Measurements from ENCODE around the gene PSMC5.

Gene PSMC5

DNA sequence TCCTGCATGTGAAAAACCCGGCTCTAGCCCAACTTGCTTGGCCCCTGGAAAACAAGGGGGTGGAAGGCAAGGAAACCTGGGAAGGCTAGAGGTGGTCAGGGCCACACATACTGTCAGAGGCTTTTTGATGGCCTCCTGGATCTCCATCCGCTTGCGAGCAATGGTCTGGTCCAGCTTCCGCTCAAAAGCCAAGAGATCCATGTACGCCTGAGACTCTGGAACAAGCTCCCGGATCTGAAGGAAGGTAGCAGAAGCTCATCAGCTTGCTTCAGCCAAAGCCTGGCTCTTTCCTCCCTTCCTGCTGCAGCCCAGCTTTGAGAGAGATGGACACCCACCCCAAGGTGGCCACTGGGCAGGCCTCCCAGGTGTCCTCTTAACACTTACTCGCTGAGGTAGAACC, 9.6 kb downstream of the PSMC5 start:
- no peak overlapping the region for H3K9ac ChIP-seq (ENCODE audit: low read length in 5 of 5)
- H3K27ac ChIP-seq (ENCODE audit: low read depth, low read length): no peak overlapping the region
- peaks cover 18 to 63% (median 52%) of the 10 kb centered on the region in 5 donors for H3K4me1 ChIP-seq (ENCODE audit: control insufficient read depth in 5 of 5, insufficient read depth in 5 of 5, low read length in 5 of 5)
- H3K9me3 ChIP-seq (ENCODE audit: control insufficient read depth in 5 of 5, low read length in 5 of 5): no peaks in the 10 kb centered on the region
- peaks cover 0 to 55% (median 51%) of the 10 kb centered on the region in 5 donors for H3K36me3 ChIP-seq (ENCODE audit: control insufficient read depth in 5 of 5, insufficient read depth in 5 of 5, low read length in 5 of 5)
- H3K27me3 ChIP-seq (ENCODE audit: control insufficient read depth in 5 of 5, insufficient read depth in 4 of 5, low read length in 5 of 5): no peaks in the 10 kb centered on the region
- H3K4me3 ChIP-seq (ENCODE audit: low read depth in 1 of 5, low read length in 5 of 5): no peak overlapping the region

DNA sequence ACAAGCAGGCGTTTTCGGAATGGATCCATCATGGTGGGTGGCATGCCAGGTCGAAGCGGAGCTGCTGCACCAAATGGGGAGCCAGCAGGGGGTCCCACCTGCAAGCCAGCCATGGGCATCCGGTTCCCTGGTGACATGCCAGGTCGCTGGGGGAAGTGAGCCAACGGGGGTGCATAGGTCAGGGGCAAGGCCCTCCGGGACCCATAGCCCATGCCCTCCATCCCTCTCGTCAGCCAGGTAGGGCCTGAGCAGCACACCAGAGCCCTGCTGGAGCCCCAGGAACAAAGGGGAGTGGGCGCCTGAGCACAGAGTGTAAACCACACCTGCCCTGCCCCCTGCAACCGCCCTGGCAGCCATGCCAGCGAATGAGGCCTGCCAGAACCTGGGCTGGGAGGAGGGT, 10.2 kb downstream of the PSMC5 start:
- peaks cover 18 to 66% (median 56%) of the 10 kb centered on the region in 5 donors for H3K4me1 ChIP-seq (ENCODE audit: control insufficient read depth in 5 of 5, insufficient read depth in 5 of 5, low read length in 5 of 5)
- no peak overlapping the region for H3K27ac ChIP-seq (ENCODE audit: low read depth, low read length)
- H3K9me3 ChIP-seq (ENCODE audit: control insufficient read depth in 5 of 5, low read length in 5 of 5): no peaks in the 10 kb centered on the region
- no peaks in the 10 kb centered on the region for H3K27me3 ChIP-seq (ENCODE audit: control insufficient read depth in 5 of 5, insufficient read depth in 4 of 5, low read length in 5 of 5)
- H3K36me3 ChIP-seq (ENCODE audit: control insufficient read depth in 5 of 5, insufficient read depth in 5 of 5, low read length in 5 of 5): peaks cover 0 to 49% (median 45%) of the 10 kb centered on the region in 5 donors
- H3K9ac ChIP-seq (ENCODE audit: low read length in 5 of 5): peak overlapping the region in 2 of 5 donors; percentile 17 to 53
- peak overlapping the region in 1 of 5 donors; percentile 30 for H3K4me3 ChIP-seq (ENCODE audit: low read depth in 1 of 5, low read length in 5 of 5)

DNA sequence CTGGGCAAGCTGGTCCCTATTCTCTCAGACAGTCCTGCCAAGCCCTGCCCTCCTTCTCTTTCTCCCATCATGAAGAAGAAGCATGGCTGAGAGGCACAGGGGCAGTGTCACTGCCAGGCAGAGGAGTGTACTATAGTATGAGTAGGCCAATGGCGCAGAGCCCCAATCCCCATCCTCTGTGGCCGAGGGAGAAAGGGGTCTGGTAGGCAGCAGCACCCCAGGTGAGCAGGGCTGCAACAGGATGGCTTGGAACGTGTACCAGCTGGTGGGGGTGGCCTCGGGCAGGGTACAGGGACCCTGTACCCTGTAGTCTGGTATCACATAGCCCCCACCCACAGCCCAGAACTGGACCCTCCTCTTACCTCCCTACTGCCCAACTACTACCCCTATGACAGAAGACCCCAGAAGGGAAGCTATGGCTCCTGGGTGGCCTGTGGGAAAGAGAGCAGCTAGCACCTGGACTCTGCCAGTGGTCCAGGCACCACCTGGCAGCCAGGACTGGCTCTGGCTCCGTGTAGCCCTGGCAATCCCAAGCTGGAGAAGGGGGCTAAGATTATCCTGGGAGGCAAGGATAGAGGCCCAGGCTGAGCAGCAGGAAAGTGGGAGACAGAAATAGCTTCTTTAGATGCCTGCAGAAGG, 10.8 kb downstream of the PSMC5 start:
- Histone ChIP-seq H3K9me3 (ENCODE audit: control insufficient read depth in 5 of 5, low read length in 5 of 5) (no peaks in the 10 kb centered on the region), H3K4me3 (ENCODE audit: low read depth in 1 of 5, low read length in 5 of 5) (peak overlapping the region in 3 of 5 donors; percentile 22 to 30 (median 22)), H3K27me3 (ENCODE audit: control insufficient read depth in 5 of 5, insufficient read depth in 4 of 5, low read length in 5 of 5) (no peaks in the 10 kb centered on the region), H3K27ac (ENCODE audit: low read depth, low read length) (peak overlapping the region; percentile 62), H3K36me3 (ENCODE audit: control insufficient read depth in 5 of 5, insufficient read depth in 5 of 5, low read length in 5 of 5) (peaks cover 0 to 43% (median 39%) of the 10 kb centered on the region in 5 donors), H3K9ac (ENCODE audit: low read length in 5 of 5) (peak overlapping the region in 3 of 5 donors; percentile 17 to 53 (median 24)), H3K4me1 (ENCODE audit: control insufficient read depth in 5 of 5, insufficient read depth in 5 of 5, low read length in 5 of 5) (peaks cover 18 to 63% (median 56%) of the 10 kb centered on the region in 5 donors)

DNA sequence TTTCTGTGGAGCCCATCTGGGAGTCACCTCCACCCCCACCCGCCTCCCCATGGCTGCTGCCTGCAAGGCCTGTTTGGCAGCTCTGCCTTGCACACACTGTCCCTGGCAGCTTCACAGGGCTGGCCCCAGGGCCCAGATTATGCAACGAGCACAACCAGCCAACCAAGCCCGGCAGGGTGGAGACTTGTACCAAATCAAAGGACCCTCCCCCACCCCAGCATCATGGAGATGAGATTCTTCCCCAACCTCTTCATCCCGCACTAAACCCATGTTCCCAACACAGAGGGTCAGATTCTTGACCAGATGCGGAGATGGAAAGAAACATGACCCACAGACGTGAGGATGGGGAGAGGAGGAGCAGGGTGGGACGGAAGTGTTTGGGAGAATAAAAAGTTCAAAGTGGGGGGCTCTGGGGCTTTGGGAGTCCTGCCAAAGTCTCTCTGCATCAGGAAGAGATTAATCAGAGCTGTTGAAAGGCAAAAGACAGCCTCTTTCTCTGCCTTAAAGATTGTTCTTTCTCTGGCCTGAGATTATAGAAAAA, 11.5 kb downstream of the PSMC5 start:
- Histone ChIP-seq H3K4me1 (ENCODE audit: control insufficient read depth in 5 of 5, insufficient read depth in 5 of 5, low read length in 5 of 5) (peaks cover 18 to 69% (median 56%) of the 10 kb centered on the region in 5 donors), H3K27ac (ENCODE audit: low read depth, low read length) (peak overlapping the region; percentile 62), H3K36me3 (ENCODE audit: control insufficient read depth in 5 of 5, insufficient read depth in 5 of 5, low read length in 5 of 5) (peaks cover 0 to 36% (median 33%) of the 10 kb centered on the region in 5 donors), H3K9ac (ENCODE audit: low read length in 5 of 5) (peak overlapping the region in 2 of 5 donors; percentile 24 to 56), H3K9me3 (ENCODE audit: control insufficient read depth in 5 of 5, low read length in 5 of 5) (no peaks in the 10 kb centered on the region), H3K4me3 (ENCODE audit: low read depth in 1 of 5, low read length in 5 of 5) (peak overlapping the region in 3 of 5 donors; percentile 22 to 30 (median 25)), H3K27me3 (ENCODE audit: control insufficient read depth in 5 of 5, insufficient read depth in 4 of 5, low read length in 5 of 5) (no peaks in the 10 kb centered on the region)

DNA sequence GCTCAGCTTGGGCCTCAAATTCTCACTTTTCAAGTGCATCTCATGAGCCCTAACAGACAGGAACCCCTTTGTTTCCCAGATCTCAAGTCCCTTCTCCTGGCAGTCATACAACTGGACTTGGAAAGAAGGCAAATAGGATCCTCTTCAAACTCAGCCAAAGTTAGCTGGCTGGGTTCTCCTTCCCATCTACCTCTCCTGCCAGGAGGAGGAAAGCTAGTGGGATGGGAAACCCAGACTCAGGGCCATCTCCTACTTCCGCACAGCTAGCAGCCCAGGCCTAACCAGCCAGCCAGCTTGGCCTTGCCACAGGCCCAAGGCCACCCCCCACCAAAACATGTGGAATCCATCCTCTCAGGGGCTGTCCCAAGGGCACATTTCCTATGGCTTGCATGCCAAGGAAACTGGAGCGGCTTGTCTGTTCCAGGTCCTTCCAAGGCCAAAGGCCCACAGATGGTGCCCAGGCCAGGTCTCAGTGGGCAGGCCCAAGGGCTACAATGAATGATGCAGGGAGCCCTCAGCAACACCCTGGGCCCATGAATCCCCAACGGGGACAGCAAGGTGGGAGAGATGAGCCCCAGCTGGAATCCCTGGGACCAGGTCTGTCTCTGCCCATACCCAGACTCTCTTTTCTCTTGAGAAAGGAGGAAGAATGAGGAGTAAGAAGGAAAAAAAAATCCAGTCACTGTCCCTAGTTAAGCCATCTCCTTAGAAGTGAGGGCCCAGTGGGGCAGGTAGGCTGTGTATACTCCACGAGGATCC, 13.5 kb downstream of the PSMC5 start:
- Histone ChIP-seq H3K4me3 (ENCODE audit: low read depth in 1 of 5, low read length in 5 of 5) (peak overlapping the region; percentile 80 to 90 (median 84)), H3K27me3 (ENCODE audit: control insufficient read depth in 5 of 5, insufficient read depth in 4 of 5, low read length in 5 of 5) (no peaks in the 10 kb centered on the region), H3K9me3 (ENCODE audit: control insufficient read depth in 5 of 5, low read length in 5 of 5) (no peaks in the 10 kb centered on the region), H3K27ac (ENCODE audit: low read depth, low read length) (peak overlapping the region; percentile 93), H3K36me3 (ENCODE audit: control insufficient read depth in 5 of 5, insufficient read depth in 5 of 5, low read length in 5 of 5) (peaks cover 0 to 16% (median 13%) of the 10 kb centered on the region in 5 donors), H3K4me1 (ENCODE audit: control insufficient read depth in 5 of 5, insufficient read depth in 5 of 5, low read length in 5 of 5) (peaks cover 18 to 62% (median 55%) of the 10 kb centered on the region in 5 donors), H3K9ac (ENCODE audit: low read length in 5 of 5) (peak overlapping the region; percentile 50 to 92 (median 87))

DNA sequence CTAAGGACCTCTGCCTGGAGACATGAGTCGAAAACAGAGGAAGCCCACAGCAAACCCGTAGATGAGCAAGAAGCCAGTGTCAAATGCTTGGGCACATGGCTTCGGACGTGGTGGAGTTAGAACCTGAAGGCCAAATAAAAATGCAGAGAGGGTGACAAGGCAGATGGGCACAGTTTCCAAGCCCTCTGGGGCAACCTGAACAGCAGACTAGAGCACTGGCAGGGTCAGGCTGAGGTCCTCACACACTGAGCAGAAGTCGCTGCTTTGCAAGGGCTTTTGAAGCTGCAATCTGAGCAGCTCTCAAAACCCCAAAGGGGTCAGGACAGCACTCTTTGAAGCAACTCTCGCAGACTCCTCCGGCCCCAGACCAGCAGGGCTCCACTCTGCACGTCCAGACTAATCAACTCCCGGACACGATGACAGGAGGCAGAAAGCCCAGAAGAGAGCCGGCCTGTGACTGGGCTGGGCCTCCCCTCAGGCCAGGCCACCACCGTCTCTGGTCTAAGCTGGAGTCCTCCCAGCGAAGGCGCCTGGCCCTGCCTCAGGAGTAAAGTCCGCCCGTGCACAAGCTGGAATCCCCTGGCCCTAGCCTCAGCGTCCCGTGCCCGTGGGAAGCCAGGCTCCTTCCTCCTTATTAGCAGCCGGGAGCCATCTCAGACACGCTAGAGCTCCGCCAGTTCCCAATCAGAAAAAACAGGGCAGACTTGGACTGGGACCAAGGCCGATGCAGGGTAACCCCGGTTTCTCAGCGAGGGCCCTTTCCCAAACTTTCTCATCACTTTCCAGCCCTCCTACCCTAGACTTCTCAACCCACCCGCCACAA, 14.3 kb downstream of the PSMC5 start:
- peak overlapping the region; percentile 93 for H3K27ac ChIP-seq (ENCODE audit: low read depth, low read length)
- peaks cover 0 to 10% (median 6%) of the 10 kb centered on the region in 5 donors for H3K36me3 ChIP-seq (ENCODE audit: control insufficient read depth in 5 of 5, insufficient read depth in 5 of 5, low read length in 5 of 5)
- no peaks in the 10 kb centered on the region for H3K27me3 ChIP-seq (ENCODE audit: control insufficient read depth in 5 of 5, insufficient read depth in 4 of 5, low read length in 5 of 5)
- peaks cover 18 to 62% (median 55%) of the 10 kb centered on the region in 5 donors for H3K4me1 ChIP-seq (ENCODE audit: control insufficient read depth in 5 of 5, insufficient read depth in 5 of 5, low read length in 5 of 5)
- no peaks in the 10 kb centered on the region for H3K9me3 ChIP-seq (ENCODE audit: control insufficient read depth in 5 of 5, low read length in 5 of 5)
- peak overlapping the region; percentile 69 to 92 (median 87) for H3K9ac ChIP-seq (ENCODE audit: low read length in 5 of 5)
- H3K4me3 ChIP-seq (ENCODE audit: low read depth in 1 of 5, low read length in 5 of 5): peak overlapping the region; percentile 80 to 90 (median 84)

DNA sequence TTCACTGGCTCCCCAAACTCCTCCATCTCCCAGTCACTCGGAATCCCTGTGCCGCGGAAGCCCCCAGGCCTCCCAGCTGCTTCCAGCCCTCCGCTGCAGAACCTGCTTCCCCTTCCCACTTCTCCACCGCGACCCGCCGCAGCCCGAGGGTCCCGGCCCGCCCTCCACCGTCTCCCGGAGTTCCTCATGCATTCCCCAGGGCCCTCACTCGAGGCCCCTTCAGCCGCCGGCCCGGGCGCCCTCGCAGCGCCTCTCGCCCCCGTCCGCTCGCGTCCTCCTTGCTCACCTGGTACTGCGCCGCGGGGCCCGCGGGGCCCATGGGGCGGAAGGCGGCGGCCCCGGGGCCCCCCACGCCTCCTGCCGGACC, 14.9 kb downstream of the PSMC5 start:
- H3K4me1 ChIP-seq (ENCODE audit: control insufficient read depth in 5 of 5, insufficient read depth in 5 of 5, low read length in 5 of 5): peaks cover 18 to 61% (median 53%) of the 10 kb centered on the region in 5 donors
- no peaks in the 10 kb centered on the region for H3K27me3 ChIP-seq (ENCODE audit: control insufficient read depth in 5 of 5, insufficient read depth in 4 of 5, low read length in 5 of 5)
- peak overlapping the region; percentile 69 to 92 (median 87) for H3K9ac ChIP-seq (ENCODE audit: low read length in 5 of 5)
- peak overlapping the region; percentile 80 to 90 (median 84) for H3K4me3 ChIP-seq (ENCODE audit: low read depth in 1 of 5, low read length in 5 of 5)
- H3K9me3 ChIP-seq (ENCODE audit: control insufficient read depth in 5 of 5, low read length in 5 of 5): no peaks in the 10 kb centered on the region
- peak overlapping the region; percentile 93 for H3K27ac ChIP-seq (ENCODE audit: low read depth, low read length)
- H3K36me3 ChIP-seq (ENCODE audit: control insufficient read depth in 5 of 5, insufficient read depth in 5 of 5, low read length in 5 of 5): peaks cover 0 to 4% (median 3%) of the 10 kb centered on the region in 5 donors

DNA sequence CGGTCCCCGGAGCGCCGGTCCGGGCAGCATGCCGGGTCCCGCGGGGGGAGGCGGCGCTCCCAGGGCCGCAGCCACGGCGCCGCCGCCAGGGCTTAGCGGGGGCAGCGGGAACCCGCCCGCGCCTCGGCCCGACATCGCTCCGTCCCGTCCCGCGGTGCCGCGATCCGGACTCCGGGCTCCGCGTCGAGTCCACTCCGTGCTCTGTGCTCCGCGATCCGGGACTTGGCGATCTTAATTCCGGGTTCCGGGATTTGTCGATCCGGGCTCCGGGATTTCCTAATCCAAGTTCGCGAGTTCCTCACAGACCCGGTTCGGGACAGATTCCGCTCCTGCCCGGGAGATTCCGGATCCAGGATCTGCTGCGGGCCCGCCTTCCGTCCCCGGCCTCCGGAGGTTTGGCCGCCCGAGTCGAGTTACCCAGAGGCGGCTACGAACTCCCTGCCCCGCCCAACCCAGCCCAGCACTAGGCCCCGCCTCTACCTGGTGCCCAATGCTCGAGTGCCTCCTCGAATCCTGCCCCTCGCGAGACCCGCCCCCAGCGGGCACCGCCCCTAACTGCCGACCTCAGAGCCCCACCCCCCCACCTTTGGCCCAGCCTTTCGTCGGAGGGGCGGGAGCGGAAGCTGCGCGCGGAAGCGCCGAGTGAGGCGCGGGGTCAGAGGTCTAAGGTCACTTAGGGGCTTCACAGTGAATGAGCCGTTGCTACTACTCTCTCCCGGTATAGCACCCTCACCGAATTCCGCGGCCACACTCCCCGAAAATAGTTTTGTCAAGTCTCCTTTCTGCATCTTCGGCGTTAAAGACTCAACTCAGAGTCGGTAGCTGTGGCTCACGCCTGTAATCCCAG, 15.5 kb downstream of the PSMC5 start, which contains the start of gene SMARCD2:
Gene SMARCD2 (minus strand): TSS at position 146 of the 847 bp plus-strand sequence. CDS start 11 bp downstream, at position 135.
- Histone ChIP-seq H3K27me3 (ENCODE audit: control insufficient read depth in 5 of 5, insufficient read depth in 4 of 5, low read length in 5 of 5) (no peaks in the 10 kb centered on the region), H3K36me3 (ENCODE audit: control insufficient read depth in 5 of 5, insufficient read depth in 5 of 5, low read length in 5 of 5) (peaks cover 0 to 2% (median 0%) of the 10 kb centered on the region in 5 donors), H3K9me3 (ENCODE audit: control insufficient read depth in 5 of 5, low read length in 5 of 5) (no peaks in the 10 kb centered on the region), H3K4me1 (ENCODE audit: control insufficient read depth in 5 of 5, insufficient read depth in 5 of 5, low read length in 5 of 5) (peaks cover 17 to 55% (median 47%) of the 10 kb centered on the region in 5 donors), H3K27ac (ENCODE audit: low read depth, low read length) (peak within 1 kb of the TSS; percentile 93), H3K9ac (ENCODE audit: low read length in 5 of 5) (peak within 1 kb of the TSS; percentile 69 to 92 (median 87)), H3K4me3 (ENCODE audit: low read depth in 1 of 5, low read length in 5 of 5) (peak within 1 kb of the TSS; percentile 80 to 90 (median 84))

All from subcutaneous abdominal adipose tissue (tissue), 5 donors.